GM12878 (cell line): ENCODE data around the gene CLDN4.

ENCODE experiments used
- CTCF ChIP-seq, 3 experiments: IDR thresholded peaks in 2 of 3; conservative IDR thresholded peaks in 1 of 3; 2 replicates each; pipeline ENCODE4 v1.5.1; 2011; ENCODE audit warnings: low read depth in 3 of 3, low read length in 3 of 3, mild to moderate bottlenecking in 3 of 3, control low read depth in 2 of 3, moderate library complexity in 2 of 3, inconsistent platforms in 1 of 3, mixed read lengths in 1 of 3; ENCODE audit not compliant: control insufficient read depth in 2 of 3, insufficient read depth in 1 of 3; ENCODE audit errors: extremely low read depth in 1 of 3
- FOS ChIP-seq: IDR thresholded peaks from 3 replicates; pipeline ENCODE4 v1.6.1; 2011; ENCODE audit warnings: borderline replicate concordance; ENCODE audit not compliant: insufficient read length; ENCODE audit errors: extremely low read depth
- HDAC6 ChIP-seq: fragments of 200-600 bp; sonication (generic); IDR thresholded peaks from one replicate; pipeline ENCODE4 v1.8.0; 2017; ENCODE audit warnings: antibody characterized with exemption; ENCODE audit not compliant: unreplicated experiment

- no peak for TF ChIP-seq CTCF (IDR thresholded peaks at IDR 0.05 in 2 of 3, conservative IDR thresholded peaks at IDR 0.05 in 1 of 3; ENCODE audit: control insufficient read depth in 2 of 3, extremely low read depth in 1 of 3, insufficient read depth in 1 of 3, low read depth in 3 of 3, low read length in 3 of 3)
- TF ChIP-seq FOS = no peak
- no peak for TF ChIP-seq HDAC6
These were observed 30.5 kb downstream of the CLDN4 start for GRCh38 chr7:73861305-73861704.
